COLO668 (cell line): Measurements from ENCODE around the gene DAO.
"Not testable (repeated sequence)": the region's sequence is repeated elsewhere in the genome, so short reads cannot be mapped to it uniquely, and the experiment has no call there.

ENCODE experiments used
- DNase-seq: peaks from one replicate; lab custom pipeline; 2025; ENCODE audit not compliant: unreplicated experiment; lab: John Stamatoyannopoulos, UW

The DAO gene

DNA sequence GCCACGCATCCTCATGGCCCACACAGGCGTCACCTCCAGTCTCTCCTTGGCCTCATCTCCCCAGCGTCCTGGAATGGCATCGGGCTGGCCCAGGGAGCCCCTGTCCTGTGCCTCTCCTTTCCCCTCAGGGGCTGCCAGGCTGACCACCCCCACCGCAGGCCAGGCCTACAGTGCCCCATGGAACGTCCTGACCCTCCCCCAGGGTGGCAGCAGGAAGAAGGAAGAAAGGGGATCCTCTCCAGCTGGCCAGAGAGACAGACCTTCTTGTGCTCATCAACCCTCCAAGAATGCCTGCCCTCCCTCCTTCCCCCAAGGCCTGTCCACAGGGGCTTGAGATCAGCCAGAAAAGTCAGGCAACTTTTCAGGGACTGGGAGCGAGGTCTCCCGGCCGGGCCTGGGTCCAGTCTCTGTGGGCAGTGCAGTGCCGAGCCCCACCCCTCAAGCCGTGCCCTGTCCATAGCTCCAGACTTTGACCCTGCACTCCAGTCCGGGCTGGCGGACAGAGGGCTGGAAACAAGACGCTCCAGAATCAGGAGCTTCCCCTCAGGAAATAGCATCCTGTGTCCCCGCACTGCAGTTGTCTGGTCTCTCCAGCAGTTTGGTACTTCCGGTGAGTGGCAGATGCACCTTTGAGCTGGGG lies at the start of gene DAO:
TSS of gene DAO (plus strand) at position 478 of the 640 bp plus-strand sequence. CDS start 4,915 bp downstream, outside the sequence.
- DNase-seq: no peak

DNA sequence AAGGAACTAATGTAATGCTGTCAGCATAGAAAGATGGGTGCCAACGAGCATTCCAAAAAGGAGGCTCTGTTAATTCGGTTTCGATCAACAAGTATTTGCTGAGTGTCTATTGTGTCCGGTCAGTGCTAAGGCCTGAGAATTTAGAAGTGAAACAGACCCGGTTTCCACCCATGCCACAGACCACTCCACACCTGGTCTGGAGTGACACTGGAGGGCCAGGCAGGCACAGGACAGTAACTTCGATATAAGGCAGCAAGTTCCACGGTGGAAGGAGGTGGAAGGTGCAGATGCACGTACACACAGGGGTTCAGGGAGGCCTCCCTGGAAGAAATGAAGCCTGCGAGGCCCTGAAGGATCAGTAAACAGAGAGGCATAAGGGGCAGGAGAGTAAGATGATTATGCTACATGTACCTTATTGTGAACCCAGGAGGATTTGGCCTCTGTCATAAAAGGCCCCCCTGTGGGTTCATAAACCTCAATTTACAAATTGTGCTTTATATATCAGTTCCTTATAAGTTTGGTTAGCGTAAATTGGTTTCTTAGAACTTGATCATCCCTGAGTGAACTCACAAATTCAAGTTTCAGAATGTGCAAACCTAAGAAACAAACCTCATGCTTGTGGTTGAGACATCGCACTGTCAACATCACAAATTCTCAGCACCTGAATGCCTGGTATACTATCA lies 48.4 kb upstream of the DAO start:
- DNase-seq: no peak

DNA sequence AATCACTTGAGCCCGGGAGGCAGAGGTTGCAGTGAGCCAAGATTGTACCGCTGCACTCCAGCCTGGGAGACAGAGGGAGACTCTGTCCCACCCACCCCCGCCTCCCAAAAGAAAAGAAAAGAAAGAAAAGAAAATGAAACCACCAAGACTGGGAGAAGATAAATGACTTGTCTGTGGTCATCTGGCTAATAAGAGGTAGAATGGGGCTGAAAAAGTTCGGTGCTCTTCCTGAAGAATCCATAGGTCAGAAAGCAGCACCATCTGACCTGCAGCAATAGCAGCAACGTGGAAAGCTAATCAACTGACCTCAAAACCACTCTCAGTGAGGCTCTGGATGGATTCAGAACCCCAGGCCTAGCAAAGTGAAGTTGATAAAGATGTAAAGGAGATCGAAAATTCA lies 47.7 kb upstream of the DAO start:
- no peak for DNase-seq

DNA sequence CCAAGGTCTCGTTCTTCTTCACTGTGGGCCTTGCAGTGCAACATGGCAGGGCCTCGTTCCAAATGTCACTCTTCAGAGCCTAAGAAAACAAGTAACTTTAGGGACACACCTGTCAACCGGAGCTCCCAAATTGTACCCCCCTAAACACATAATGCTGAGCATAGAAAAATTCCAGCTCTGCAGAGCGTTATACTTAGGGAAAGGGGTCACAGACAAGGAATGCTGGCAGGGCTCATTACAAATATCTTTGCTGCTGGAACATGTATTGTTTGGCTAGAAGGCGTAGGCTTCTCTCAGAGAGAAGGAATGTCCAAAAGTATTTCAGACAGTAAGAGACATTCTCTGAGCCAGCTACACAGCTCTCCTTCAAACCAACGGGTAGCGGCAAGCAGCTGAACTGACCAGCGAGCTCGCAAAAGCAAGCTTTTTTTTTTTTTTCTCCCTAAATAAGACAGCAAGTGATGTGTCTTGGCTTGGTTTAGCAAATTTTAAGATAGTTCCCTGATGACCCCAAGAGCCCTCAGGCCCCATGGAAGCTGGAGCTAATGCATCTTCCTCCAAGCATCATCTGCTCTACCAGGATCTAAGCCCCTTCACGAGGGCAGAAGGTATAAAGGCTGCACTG lies 47.0 kb upstream of the DAO start:
- DNase-seq: no peak

DNA sequence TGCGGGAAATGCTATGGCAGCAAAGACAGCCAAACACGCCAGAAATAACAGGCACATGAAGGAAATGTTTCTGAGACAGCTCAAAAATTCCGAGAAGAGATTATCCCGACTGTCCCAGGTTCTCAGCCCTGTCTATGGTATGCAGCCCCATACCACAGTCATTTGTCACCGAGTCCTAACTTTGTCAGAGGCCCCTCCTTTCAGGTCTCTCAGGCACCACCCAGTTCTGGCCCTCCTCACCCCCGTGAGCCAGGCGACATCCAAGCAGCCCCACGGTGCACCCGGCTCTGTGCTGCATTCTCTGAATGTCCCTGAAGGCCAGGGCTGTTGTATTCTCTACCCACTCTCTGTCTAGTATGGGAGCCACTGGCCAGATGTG lies 46.5 kb upstream of the DAO start:
- no peak for DNase-seq

DNA sequence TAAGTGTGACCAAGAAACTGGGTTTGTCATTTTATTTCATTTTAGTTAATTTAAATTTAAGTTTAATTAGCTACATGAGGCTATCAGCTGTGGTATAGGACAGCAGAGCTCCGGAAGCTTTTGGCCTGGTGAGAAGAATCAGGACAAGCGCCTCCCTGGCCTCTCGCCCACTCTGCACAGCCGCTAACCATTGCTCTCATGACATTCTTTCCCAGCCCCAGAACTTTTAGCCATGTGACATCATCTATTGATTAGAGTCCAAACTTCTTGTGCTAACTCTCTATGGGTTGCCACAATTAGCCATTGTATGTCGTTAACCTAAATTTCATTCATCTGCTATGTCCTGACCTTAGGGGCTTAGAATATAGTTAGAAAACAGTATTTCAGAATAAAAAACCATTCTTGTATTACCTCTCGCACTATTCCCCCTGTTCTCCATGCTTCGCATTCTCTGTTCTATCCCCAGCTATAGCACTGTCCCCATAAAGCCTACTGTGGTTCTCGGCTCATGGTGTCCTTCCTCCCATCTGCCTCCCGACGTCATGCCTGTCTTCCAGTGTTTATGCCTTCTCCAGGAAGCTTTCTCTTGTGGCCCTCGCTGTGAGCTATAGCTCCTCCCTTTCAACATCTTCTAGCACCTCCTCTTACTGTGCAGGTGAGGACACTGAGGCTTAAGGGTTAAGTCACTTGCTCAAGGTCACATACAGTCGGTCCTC lies 46.0 kb upstream of the DAO start:
- DNase-seq: no peak

DNA sequence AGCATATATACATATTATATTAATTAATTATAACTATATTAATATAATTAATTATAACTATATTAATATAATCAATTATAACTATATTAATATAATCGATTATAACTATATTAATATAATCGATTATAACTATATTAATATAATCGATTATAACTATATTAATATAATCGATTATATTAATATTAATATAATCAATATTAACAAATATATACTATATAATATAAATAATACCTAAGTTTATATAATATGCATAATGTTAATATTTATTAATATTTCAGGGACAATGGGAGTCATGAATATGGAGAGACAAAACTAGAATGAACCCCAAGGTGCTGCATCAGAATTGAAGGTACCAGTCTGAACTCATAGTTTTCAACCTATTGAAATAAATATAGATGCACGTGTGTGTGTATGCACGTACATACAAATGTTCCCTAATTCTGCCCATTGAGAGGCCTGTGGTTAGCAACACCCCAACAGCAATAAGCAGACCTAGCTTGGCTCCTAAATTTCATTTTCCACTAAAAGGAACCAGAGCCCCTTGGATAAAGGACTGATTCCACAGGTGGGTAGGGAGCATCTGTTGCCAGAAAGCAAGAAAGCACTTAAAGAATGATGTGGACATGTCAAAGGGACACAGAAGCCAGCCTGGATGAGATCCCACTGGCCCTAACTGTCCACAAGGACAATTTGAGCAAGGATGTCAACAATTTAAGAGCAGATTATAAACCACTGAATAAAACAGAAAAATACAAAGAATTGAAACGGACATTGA lies 43.8 kb upstream of the DAO start:
- no peak for DNase-seq

DNA sequence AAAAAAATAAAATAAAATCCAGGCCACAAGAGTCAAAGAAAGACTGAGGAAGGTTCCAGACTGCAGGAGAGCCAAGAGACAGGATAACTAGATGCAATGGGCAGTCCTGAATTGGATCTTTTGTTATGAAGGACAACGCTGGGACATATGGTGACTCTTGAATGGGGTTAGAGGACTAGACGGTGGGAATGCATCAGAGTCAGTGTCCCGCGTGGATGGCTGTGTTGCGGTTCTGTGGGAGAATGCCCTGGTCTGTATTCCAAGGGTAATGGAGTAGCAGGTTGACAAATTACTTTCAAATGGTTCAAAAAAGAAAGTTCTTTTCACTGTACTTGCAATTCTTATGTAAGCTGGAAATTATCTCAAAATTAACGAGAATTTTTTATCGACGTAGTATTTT lies 42.7 kb upstream of the DAO start:
- DNase-seq: no peak

DNA sequence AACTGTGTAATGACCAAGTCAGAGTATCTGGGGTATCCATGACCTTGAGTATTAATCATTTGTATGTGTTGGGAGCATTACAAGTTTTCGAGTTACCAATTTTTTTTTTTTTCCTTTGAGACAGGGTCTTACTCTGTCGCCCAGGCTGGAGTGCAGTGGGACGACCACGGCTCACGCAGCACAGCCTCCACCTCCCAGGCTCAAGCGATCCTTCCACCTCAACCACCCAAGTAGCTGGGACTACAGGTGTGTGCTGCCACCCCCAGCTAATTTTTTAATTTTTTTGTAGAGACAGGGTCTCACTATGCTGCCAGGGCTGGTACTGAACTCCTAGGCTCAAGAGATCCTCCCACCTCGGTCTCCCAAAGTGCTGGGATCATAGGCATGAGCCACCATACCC lies 42.2 kb upstream of the DAO start:
- no peak for DNase-seq

DNA sequence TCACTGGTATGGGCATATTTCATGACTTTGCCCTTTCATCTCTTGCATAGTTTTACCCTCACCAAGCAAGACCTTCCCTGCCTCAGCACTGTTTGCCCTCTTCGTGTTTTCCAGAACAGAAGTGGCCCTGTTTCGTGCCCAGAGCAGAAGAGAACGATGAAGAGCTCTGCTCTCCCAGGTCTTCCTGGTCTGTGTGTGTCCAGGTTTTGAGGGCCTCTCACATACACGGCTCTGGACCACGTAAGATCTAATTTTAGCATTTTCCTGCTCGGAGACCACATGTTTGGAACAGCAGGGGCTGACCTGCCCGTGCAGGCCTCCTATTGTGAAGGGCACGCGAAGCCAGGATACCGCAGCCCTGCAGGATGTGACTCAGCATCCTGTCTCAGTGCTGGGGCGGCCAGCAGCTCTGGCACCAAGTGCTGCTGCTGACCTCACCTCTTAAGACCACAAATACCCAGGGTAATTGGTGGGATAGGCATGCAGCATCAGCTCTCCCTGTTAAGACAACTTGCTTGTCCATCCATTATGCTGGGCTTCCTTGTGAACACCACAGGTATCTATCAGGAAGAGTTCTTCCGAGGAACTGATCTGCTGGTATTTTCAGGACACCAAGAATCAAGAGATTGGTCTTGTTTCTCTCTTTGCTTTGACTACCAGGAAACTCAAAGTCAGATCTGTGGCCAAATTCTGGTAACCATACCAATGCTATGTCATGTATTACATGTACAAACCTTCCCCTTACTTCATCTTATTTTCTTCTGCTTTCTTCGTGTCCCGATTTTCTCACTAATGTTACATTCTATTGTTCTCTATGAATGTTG lies 41.5 kb upstream of the DAO start:
- peak; percentile 94 for DNase-seq

DNA sequence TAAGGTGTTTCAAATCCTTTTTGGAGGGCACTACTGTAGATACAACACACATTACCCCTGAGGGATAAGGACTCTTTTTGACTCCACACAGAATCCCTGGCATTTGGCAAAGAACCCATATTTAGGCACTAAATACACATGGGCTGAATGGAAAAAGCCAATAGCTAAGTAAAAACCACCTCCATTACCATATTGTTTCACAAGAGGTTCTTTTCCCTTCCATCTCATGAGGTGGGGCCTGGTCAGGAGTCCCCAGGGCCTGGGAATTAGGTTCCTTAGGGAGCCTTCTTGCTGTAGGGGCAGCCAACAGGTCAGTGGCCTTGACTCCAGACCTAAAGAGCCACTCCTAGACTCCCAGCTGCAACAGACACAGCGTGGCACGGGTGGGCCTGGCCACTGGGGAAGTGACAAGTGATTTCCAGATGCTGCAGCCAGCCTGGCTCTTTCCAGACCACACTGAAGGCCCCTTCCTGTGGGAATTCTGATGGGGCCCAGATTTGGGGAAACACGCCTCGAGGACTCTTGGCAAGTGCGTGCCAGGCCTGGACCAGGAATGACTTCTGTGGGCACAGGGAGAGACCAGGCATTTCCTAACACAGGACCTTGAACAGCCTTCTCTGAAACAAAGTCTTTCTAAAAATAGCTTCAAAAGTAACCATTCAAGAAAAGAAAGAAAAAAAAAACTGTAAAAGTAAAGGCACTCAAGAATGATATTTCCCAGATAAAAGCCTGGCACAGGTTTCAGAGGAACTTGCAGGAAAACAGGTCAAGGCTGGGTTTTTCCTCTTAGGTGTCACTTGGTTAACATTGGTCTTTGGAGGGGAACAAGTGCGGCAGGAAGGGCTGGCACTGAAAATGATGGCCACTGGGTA lies 40.6 kb upstream of the DAO start:
- DNase-seq: no peak

DNA sequence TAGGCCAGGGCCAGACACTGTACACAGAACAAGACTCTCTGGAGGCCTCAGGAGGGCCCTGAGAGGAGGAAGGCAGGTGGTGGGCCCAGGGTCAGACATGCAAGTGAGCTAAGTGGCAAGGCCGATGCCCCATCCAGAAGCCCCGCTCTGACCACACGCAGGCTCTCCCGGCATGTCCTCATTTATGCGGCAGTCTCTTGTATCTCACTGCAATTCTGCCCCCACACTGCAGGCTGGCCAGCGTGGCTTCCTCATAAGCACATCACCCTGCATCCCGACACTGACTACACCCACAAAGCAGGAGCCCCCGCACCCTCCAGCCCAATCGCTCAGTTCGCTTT lies 40.0 kb upstream of the DAO start:
- no peak for DNase-seq

DNA sequence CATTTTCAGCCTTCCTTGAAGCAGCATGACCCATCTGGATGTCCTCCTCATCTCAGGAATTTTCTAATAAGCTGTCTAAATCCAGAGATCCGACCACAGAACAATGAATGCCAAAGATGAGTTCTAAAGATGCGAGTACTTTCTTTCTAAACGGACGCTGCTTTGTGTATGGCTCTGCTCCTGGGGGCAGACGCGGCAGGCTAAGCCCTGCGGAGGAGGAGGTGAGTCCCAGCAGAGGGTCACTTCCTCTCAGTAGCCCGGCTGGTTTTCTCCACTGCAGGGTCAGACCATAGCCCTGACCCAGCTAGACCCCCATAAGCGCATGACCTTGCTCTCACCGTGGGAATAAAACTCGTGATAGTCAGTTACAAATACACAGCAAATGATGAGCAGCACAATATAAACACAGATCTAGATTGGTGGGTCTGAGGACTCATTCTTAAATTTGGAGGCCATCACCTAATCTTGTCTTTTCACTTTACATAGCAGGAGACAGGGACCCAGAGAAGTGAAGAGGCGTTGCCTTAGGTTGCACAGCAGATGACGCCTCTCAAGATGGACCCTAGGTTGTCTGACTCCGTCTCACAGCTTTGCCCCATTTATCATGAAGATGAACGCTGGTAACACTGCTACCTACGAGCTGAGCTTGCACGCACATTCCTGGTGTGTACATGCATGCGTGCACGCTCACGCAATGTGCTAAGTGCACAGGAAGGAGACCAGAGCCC lies 39.1 kb upstream of the DAO start:
- DNase-seq: no peak

DNA sequence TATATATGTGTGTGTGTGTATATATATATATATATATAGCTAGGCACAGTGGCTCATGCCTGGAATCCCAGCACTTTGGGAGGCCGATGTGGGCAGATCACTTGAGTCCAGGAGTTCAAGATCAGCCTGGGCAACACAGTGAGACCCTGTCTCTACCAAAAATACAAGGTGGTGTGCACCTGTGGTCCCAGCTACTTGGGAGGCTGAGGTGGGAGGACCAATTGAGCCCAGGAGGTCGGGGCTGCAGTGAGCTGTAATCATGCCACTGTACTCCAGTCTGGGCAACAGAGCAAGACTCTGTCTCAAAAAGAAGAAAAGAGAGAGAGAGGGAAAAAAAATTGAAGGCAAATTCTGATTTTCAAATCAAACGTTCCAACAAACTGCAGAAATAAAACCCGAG lies 38.1 kb upstream of the DAO start:
- DNase-seq: not testable (repeated sequence)

DNA sequence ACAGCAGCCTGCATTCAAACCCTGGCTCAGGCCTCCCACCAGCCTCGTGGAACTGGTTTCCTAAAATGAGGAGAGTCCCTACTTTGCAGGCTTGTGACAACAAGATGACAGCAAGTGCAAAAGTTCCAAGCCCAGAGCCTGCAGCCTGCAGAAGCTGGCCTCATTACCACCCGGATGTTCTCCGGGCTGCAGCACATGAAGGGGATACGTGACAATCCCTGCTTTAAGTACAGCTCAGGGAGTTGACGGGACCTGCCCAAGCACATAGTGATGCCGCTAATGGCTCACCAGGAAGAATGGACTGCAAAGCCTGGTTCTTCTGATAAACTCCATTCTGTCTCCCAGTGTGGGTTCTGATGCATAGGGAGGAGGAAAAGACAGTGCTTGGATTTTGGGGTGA lies 37.5 kb upstream of the DAO start:
- no peak for DNase-seq

DNA sequence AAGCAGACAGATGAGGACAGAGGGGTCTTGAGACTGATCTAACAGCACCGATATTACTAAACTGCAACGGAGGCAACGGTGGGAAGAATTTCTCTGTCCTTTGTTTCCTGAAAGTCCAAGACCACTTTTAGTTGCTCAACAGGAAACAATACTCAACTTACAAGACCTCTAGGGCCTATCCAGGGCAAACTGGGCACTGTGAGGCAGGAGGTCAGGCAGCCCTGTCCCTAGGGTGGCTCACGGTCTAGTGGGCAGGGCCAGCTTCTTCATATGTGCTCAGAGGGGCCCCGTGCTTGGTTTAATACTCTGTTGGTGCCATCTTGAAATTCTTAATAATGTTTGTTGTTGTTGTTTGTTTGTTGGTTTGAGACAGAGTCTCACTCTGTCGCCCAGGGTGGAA lies 36.7 kb upstream of the DAO start:
- no peak for DNase-seq

DNA sequence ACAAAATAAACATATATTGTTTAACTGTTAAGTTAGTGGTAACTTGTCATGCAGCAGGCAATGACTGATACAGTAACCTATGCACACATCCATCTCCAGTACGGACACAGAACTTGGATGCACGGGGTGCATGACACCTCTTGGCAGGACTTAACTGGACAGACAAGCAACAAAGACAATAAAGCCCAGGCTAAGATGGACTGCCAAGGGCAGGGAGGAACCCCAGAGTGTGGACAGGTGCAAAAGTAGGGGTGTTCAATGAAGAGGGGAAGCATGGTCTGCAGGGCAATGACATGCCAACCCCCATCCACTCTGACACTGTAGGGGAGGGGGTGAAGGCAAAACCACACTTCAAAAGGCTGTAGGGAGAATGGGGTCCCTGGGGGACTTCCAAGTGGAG lies 34.2 kb upstream of the DAO start:
- no peak for DNase-seq

DNA sequence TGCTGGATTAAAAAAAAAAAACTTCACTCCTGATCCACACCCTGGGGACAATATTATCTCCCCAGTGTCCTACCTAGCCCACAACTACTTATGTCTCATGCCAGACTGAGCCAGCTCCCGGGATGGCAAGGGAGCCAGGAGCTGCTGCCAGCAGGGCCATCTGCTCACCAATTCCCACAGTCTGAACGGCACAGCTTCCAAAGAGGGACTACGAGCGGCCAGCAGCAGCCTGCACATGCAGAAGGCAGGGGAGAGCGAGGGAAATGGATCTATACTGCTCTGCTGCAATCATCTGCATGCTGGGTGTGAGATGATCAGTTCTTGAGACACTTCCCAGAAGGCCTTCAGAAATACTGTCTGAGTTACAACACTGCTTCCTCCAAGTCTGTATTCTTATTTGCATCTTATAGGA lies 33.6 kb upstream of the DAO start:
- no peak for DNase-seq

DNA sequence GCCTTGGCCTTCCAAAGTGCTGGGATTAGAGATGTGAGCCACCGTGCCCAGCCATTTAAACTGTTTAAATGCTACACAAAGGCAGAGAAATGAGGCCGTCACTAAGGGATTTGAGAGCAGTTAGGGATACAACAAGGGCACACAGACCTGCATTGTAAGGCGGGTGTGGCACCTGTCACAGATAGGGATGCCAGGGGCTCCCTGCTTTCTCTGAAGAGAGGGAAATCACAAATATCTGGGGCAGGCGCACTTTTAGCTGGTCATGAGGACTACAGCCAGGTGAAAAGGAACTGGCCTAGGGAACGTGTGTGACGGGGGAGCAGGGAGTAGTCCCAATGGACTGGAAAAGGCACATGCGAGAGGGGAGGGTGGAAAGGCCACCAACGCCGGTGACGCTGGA lies 32.2 kb upstream of the DAO start:
- DNase-seq: no peak
